ENCODE results near the gene PITHD1.
A peak's percentile ranks its signal among the peaks of the same experiment; 100 is the strongest.
"Not testable (repeated sequence)": the region's sequence is repeated elsewhere in the genome, so short reads cannot be mapped to it uniquely, and the experiment has no call there.

The PITHD1 gene

GRCh38 chr1:23772854-23773242 is 5.4 kb upstream of the PITHD1 start:
- no peak for DNase-seq (ENCODE audit: low read depth in 2 of 2)

GRCh38 chr1:23774174-23774880 is 3.9 kb upstream of the PITHD1 start:
- DNase-seq (ENCODE audit: low read depth in 2 of 2), result no peak

DNA sequence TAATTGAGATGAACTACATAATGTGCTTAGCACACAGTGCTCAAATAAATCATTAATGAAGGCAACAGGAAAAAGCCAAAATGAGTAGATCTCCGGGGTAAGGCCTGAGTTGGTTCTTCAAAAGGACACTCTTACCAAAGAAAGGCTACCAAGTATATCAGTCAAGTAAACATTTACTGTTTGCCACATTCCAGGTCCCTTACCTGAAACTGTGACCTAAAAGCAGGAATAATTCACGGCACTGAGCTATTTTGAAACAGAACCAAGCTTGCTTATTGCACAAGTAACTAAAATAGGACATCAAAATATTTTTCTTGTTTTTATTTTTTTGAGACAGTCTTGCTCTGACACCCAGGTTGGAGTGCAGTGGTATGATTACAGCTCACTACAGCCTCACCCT is 2.0 kb upstream of the PITHD1 start:
- no peak for DNase-seq (ENCODE audit: low read depth in 2 of 2)

DNA sequence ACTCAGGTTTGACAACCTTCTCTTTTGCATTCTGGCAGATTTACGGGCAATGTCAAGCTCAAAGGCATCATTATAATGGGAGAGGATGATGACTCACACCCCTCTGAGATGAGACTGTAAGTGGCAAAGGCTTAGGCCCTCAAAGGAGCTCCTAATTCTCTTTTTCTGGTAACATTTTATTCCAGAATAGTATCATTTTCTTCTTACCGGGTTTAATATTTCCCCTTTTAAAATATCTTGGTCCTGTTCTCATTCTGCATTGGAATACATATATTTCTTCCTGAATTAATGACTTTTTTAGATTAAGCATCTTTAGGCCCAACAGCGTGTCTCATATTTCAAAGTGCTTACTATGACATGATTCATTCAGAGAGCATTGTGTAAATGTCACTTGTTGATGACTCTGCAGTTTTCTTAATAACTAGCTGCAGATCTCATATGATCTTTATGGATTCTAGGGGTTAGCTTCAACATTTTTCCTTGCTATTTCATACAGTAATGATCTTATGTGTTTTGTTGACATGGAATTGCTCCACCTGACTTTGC is 1.7 kb downstream of the PITHD1 start:
- no peak for DNase-seq (ENCODE audit: low read depth in 2 of 2)

GRCh38 chr1:23783141-23783540 is 4.9 kb downstream of the PITHD1 start:
- not testable (repeated sequence) for DNase-seq (ENCODE audit: low read depth in 2 of 2)

DNA sequence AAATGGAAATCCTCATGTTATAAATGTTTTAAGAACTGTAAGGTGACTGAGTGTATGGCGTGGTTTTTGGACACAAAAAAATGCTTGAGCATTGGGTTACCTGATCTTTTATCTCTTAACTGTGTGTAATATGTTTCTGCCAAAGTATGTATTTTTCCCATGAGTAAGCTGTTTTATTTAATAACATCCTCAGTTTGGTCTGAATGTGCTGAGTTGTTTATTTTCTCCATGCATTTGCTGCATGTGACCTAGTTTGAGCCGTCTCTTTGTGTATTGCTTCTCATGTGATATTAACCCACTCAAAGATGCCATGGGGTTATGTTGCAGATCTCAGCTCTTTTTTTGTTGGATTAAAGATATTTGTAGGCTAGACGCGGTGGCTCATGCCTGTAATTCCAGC is 6.6 kb downstream of the PITHD1 start:
- DNase-seq (ENCODE audit: low read depth in 2 of 2), result no peak

DNA sequence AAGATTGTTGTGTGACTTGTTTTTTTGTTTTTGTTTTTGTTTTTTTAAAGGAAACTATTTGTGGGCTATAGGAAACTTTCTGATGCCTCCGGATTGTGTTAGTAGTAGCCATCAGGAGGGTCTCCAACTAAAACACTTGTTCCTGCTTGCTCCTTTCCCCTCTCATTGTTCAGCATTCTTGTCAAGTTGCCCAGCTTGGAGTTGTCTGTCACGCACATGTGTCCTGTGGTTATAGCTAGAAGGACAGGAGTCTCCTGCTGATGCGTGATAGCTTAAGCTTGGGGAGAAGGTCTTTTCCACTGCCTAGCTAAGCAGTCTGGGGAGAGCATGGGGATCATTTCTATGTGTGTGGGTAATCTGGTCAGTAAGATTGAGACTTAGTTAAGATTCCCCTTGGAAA is 9.5 kb downstream of the PITHD1 start:
- DNase-seq (ENCODE audit: low read depth in 2 of 2), result no peak

DNA sequence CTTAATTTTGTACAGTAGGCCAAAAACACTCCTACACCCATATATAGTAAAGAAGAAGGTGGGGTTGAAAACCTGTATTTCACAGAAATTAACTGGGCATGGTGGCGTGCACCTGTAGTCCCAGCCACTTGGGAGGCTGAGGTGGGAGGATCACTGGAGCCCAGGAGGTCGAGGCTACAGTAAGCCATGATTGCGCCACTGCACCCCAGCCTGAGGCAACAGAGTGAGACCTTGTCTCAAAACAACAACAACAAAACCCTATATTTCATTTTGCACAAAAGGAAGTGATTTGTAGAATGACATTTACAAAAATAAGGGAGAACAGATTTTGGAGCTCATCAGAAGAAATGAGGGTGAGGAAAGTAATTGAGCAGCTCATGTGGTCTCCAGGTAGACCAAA is 10.5 kb downstream of the PITHD1 start:
- no peak for DNase-seq (ENCODE audit: low read depth in 2 of 2)

GRCh38 chr1:23790696-23791515 is 12.7 kb downstream of the PITHD1 start, which contains the start of gene LYPLA2:
Gene LYPLA2, plus strand, starts transcription at chr1:23791145. Its CDS starts 1,538 bp downstream, at chr1:23792683.
- peak; percentile 83 to 86 for DNase-seq (ENCODE audit: low read depth in 2 of 2)

DNA sequence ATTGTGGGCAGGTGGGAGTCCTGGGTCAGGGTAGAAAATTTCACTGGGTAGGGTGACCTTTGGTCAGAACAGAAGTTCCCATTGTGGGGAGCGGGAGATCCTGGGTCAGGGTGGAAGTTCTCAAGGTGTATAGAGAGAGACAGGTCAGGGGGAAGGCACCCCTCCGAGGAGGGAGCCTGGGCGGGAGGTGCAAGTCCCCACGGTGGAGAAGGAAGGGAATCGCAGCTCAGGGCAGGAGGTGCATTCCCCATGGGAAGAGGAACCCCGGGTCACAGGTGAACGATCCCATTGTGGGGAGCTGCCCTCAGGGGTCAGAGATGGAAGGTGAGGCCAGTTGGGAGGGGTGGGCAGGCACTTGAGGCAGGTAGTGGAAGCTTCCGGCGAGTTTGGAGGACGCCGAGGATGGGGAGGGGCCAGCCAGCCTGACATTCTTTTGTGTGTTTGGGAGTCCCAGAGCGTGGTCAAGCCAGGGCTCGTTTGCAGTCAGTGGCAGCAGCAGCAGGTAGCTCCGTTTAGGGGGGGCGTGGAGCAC is 13.4 kb downstream of the PITHD1 start:
- no peak for DNase-seq (ENCODE audit: low read depth in 2 of 2)

- DNase-seq (ENCODE audit: low read depth in 2 of 2), result no peak
These were observed 14.1 kb downstream of the PITHD1 start for GRCh38 chr1:23792151-23792945.

DNA sequence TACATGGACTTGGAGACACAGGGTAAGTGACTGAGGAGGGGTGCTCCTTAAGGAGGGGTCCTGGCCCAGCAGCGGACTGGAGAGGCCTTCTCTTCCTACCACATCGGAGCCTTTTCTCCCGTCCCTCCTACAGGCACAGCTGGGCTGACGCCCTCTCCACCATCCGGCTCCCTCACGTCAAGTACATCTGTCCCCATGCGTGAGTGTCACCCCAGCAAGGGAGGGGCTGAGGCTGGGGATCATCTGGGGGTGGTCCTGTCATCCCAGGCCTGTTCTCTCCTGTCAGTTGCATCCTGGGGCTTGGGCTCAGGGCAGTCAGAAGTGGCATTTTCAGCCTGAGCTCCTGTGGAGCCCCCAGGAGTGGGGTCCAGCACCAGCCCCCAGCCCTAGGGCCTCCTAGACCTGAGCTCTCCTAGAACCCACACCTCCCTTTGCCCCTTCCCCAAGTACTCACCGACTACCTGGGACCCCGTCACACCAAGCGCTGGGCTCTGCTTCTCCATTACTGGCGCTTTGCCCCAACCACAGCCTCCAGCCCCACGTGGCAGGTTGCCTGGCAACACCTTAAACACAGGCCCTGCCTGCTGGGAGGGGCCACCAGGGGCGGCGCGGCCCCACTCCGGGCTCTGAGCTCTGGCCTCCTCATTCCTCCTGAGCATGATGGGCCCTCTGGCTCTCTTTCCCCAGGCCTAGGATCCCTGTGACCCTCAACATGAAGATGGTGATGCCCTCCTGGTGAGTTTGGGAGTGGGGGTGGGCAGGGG is 15.0 kb downstream of the PITHD1 start:
- DNase-seq (ENCODE audit: low read depth in 2 of 2), result no peak

DNA sequence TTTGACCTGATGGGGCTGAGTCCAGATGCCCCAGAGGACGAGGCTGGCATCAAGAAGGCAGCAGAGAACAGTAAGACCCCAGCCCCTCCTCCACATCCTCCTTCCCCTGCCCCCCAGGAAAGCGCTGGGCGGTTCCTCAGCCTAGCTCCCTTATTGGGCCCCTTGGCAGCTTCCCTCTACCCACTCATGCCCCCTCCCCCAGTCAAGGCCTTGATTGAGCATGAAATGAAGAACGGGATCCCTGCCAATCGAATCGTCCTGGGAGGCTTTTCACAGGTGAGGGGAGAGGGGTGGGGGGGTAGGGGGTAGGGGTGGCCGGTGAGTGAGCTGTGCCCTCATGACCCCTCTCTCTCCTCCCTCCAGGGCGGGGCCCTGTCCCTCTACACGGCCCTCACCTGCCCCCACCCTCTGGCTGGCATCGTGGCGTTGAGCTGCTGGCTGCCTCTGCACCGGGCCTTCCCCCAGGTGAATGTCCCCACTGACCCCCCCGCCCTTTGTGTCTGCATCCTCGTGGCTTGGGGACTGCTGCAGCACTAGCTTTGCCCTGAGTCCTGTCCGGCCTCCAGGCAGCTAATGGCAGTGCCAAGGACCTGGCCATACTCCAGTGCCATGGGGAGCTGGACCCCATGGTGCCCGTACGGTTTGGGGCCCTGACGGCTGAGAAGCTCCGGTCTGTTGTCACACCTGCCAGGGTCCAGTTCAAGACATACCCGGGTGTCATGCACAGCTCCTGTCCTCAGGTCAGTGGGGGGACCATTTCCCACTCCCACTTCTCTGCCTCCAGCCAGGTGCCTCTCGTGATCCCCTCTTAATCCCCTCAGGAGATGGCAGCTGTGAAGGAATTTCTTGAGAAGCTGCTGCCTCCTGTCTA is 15.9 kb downstream of the PITHD1 start:
- DNase-seq (ENCODE audit: low read depth in 2 of 2), result no peak

- DNase-seq (ENCODE audit: low read depth in 2 of 2), result not testable (repeated sequence)
These were observed 16.5 kb downstream of the PITHD1 start for GRCh38 chr1:23794732-23795182.

DNA sequence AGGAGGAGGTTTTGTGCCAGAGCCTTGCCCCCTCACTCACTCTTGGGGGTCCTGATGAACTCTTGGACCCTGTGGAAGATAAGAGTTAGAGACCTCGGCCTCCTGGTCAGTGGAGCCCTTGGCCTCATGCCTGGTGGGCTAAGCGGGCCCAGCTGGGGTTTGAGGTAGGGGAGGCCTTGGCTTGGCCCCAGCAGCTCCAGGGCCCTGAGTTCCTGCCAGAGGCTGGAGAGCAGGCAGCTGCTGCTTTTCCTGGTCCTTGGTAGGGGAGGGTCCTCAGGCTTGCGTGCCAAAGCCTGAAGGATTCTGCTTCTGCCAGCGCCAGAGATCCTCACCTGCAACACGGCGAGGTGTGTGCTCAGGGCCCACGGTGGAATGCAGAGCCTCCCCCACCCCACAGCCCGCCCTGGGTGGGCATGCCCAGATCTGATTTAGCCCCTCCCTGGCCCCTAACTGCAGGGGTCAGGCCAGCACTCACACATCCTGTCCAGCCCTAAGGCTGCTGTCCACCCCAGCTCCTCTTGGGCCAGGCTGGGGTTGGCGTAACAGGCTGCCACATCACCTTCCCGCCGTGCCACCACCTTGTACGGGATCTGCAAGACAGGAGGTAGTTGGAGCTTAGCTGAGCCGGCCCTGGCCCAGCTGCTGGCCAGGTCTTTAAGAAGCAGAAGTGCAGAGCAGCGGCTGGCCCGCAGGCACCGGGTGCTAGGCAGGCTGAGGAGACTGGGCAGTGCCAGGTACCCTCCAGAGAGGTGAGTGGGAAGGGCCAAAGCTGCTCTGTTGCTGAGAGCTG is 17.7 kb downstream of the PITHD1 start:
- no peak for DNase-seq (ENCODE audit: low read depth in 2 of 2)

GRCh38 chr1:23796466-23797271 is 18.5 kb downstream of the PITHD1 start:
- DNase-seq (ENCODE audit: low read depth in 2 of 2), result no peak

DNA sequence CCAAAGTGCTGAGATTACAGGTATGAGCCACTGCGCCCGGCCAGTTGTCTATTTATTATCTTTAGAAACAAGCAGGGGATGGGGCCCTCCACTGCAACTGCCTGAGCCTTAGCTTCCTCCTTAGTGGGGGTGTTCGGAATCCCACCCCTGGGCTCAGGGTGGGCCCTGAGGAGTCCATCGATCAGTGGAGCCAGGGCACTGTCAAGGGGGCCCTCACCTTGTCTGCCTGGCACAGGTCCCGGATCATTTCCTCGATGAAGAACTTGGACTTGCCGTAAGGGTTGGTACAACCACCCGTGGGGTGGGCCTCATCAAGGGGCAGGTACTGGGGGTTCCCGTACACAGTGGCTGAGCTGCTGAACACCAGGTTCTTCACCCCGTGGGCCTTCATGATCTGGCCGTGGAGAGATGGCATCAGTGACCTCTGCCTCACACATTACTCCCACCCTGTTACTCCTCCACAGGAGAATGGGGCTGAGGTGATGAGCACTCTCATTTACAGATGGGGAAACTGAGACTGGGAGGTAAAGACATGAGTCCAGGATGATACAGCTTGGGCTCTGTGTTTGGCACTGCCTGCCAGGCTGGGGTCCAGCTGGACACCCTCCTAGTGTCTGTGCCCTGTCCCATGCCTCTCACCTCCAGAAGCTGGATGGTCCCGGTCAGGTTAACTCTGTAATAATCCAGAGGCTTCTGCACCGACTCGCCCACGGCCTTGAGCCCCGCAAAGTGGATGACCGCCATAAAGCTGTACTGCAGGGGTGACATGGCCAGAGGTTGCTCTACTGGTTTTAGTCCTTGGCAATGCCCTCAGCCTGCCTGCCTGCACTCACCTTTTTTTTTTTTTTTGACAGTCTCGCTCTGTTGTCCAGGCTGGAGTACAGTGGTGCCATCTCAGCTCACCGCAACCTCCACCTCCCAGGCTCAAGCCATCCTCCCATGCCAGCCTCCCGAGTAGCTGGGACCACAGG is 19.5 kb downstream of the PITHD1 start:
- DNase-seq (ENCODE audit: low read depth in 2 of 2), result no peak
